Measurements from ENCODE around the gene TXN.
"Not testable (repeated sequence)": the region's sequence is repeated elsewhere in the genome, so short reads cannot be mapped to it uniquely, and the experiment has no call there.

The TXN gene

DNA sequence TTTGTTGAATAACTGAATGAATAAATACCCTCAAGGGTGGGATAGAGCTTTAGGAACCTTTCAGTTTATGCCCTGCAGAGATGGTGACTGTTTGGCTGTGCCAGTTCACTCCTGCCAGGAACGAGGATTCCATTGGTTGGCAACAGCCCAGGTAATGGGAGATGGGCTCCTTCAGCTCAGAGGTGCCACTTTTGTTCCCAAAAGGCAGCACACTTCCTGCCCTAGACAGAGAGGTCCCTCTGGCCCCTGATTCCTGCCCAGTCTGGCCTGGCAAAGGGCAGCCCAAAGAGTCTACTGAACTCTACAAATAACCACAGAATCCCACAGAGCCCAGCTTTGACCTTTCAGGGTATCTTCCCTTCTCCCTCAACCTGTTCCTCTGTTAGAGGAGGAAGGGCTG, 49.9 kb downstream of the TXN start:
- no peak for DNase-seq (ENCODE audit: low read depth)
- peaks cover 13% of the 10 kb centered on the region for H3K27me3 ChIP-seq (replicated peaks; ENCODE audit: control insufficient read depth, insufficient read depth, low read length)
- no peak overlapping the region for H3K4me3 ChIP-seq (ENCODE audit: low read length)
- no peaks in the 10 kb centered on the region for H3K9me3 ChIP-seq (ENCODE audit: control insufficient read depth, low read length)
- H3K4me1 ChIP-seq (ENCODE audit: control insufficient read depth, insufficient read depth, low read length) = no peaks in the 10 kb centered on the region
- no peaks in the 10 kb centered on the region for H3K36me3 ChIP-seq (ENCODE audit: control insufficient read depth, insufficient read depth, low read length, severe bottlenecking)
- H3K9ac ChIP-seq (ENCODE audit: low read length) = no peak overlapping the region

- not testable (repeated sequence) for DNase-seq (ENCODE audit: low read depth); H3K4me3 ChIP-seq (ENCODE audit: low read length)
These were observed 50.7 kb downstream of the TXN start for GRCh38 chr9:110205612-110206011.

DNA sequence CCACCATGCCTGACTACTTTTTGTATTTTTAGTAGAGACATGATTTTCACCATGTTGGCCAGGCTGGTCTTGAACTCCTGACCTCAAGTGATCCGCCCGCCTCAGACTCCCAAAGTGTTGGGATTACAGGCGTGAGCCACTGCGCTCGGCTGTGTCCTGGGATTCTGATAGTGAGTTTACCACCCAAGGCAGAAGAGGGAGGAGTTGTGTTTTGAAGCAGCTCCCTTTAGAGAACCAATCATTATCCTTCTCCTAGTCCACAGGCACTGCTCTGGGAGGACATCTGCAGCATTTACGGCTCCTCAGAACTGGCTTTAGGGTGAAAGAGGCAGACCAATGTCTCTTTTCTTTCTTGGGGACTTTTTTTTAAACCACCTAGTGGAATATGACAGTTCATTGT, 54.1 kb downstream of the TXN start:
- Histone ChIP-seq H3K9me3 (ENCODE audit: control insufficient read depth, low read length) (no peaks in the 10 kb centered on the region), H3K4me1 (ENCODE audit: control insufficient read depth, insufficient read depth, low read length) (peaks cover 10% of the 10 kb centered on the region), H3K4me3 (ENCODE audit: low read length) (no peak overlapping the region), H3K36me3 (ENCODE audit: control insufficient read depth, insufficient read depth, low read length, severe bottlenecking) (no peaks in the 10 kb centered on the region), H3K9ac (ENCODE audit: low read length) (no peak overlapping the region), H3K27me3 (replicated peaks; ENCODE audit: control insufficient read depth, insufficient read depth, low read length) (peaks cover 12% of the 10 kb centered on the region)
- DNase-seq (ENCODE audit: low read depth) = no peak

More at GRCh38 chr9:110205612-110206011, 50.7 kb downstream of the TXN start:
- H3K36me3 ChIP-seq (ENCODE audit: control insufficient read depth, insufficient read depth, low read length, severe bottlenecking); H3K9ac ChIP-seq (ENCODE audit: low read length); H3K9me3 ChIP-seq (ENCODE audit: control insufficient read depth, low read length); H3K4me1 ChIP-seq (ENCODE audit: control insufficient read depth, insufficient read depth, low read length): not testable (repeated sequence)
- peaks cover 13% of the 10 kb centered on the region for H3K27me3 ChIP-seq (replicated peaks; ENCODE audit: control insufficient read depth, insufficient read depth, low read length)

- Histone ChIP-seq H3K4me3 (ENCODE audit: low read length) (no peak overlapping the region), H3K27me3 (replicated peaks; ENCODE audit: control insufficient read depth, insufficient read depth, low read length) (no peaks in the 10 kb centered on the region), H3K9ac (ENCODE audit: low read length) (no peak overlapping the region), H3K4me1 (ENCODE audit: control insufficient read depth, insufficient read depth, low read length) (peaks cover 10% of the 10 kb centered on the region), H3K36me3 (ENCODE audit: control insufficient read depth, insufficient read depth, low read length, severe bottlenecking) (no peaks in the 10 kb centered on the region), H3K9me3 (ENCODE audit: control insufficient read depth, low read length) (no peaks in the 10 kb centered on the region)
- DNase-seq (ENCODE audit: low read depth) = no peak
These were observed 56.7 kb downstream of the TXN start for GRCh38 chr9:110199643-110200042.

GRCh38 chr9:110198357-110198756, 58.0 kb downstream of the TXN start:
- no peak overlapping the region for H3K9ac ChIP-seq (ENCODE audit: low read length)
- H3K4me3 ChIP-seq (ENCODE audit: low read length) = no peak overlapping the region
- DNase-seq (ENCODE audit: low read depth) = no peak
- no peaks in the 10 kb centered on the region for H3K9me3 ChIP-seq (ENCODE audit: control insufficient read depth, low read length)
- no peaks in the 10 kb centered on the region for H3K36me3 ChIP-seq (ENCODE audit: control insufficient read depth, insufficient read depth, low read length, severe bottlenecking)
- H3K4me1 ChIP-seq (ENCODE audit: control insufficient read depth, insufficient read depth, low read length) = peaks cover 20% of the 10 kb centered on the region
- H3K27me3 ChIP-seq (replicated peaks; ENCODE audit: control insufficient read depth, insufficient read depth, low read length) = no peaks in the 10 kb centered on the region

DNA sequence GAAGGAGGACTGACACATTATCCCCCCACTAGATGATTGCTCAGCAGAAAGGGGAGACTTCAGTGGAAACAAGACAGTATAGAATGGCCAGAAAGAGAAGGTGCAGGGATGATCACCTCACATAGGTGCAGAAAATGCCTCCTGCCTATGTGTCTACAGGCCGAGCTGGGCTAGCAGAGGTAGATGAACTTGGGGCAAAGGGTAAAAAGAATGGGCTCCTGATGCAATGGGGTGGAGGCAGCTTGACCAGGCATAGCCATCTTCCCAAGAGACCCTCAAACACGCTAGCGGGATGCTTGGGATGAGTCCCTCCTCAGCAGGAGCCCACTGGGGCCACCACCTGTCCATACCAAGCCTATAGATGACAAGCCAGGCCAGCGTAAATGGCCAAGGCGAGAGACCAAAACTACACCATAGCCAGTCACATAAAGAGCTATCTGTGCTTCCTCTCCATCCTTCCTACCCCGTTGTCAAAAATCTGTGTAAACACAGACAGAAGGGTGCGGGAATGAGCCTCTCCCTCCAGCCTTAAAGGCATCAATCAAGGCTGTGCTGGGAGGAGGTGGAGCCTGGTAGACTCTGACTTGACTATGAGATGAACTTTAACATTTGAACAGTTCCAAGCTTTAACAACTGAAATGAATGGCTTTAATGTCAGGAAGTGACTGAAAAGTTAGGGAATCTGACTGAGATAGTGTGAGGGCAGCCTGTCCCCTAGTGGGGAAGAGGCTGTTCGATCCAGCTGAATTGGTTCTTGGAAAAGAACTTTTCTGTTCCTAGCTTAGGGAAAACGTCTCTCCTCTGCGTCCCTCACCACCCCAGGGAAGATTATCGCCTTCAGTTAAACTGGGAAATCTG, 58.7 kb downstream of the TXN start:
- peaks cover 28% of the 10 kb centered on the region for H3K4me1 ChIP-seq (ENCODE audit: control insufficient read depth, insufficient read depth, low read length)
- H3K9ac ChIP-seq (ENCODE audit: low read length) = no peak overlapping the region
- peak; percentile 43 for DNase-seq (ENCODE audit: low read depth)
- H3K27me3 ChIP-seq (replicated peaks; ENCODE audit: control insufficient read depth, insufficient read depth, low read length) = no peaks in the 10 kb centered on the region
- no peaks in the 10 kb centered on the region for H3K36me3 ChIP-seq (ENCODE audit: control insufficient read depth, insufficient read depth, low read length, severe bottlenecking)
- H3K9me3 ChIP-seq (ENCODE audit: control insufficient read depth, low read length) = no peaks in the 10 kb centered on the region
- no peak overlapping the region for H3K4me3 ChIP-seq (ENCODE audit: low read length)

- DNase-seq (ENCODE audit: low read depth); H3K9ac ChIP-seq (ENCODE audit: low read length); H3K36me3 ChIP-seq (ENCODE audit: control insufficient read depth, insufficient read depth, low read length, severe bottlenecking); H3K27me3 ChIP-seq (replicated peaks; ENCODE audit: control insufficient read depth, insufficient read depth, low read length); H3K4me3 ChIP-seq (ENCODE audit: low read length); H3K9me3 ChIP-seq (ENCODE audit: control insufficient read depth, low read length): not testable (repeated sequence)
- peaks cover 39% of the 10 kb centered on the region for H3K4me1 ChIP-seq (ENCODE audit: control insufficient read depth, insufficient read depth, low read length)
These were observed 60.2 kb downstream of the TXN start for GRCh38 chr9:110196084-110196499.

All from adipocyte (in vitro differentiated cells).